Stomach smooth muscle (tissue), 2 donors: ENCODE results near the gene NME7.

Experiments used
- H3K27ac ChIP-seq: one replicate; pipeline ENCODE4 v1.7.0; 2013; ENCODE audit warnings: mild to moderate bottlenecking, low read length, inconsistent platforms
- H3K27me3 ChIP-seq, 2 donors: one replicate each; pipeline ENCODE4 v1.7.0; 2013; ENCODE audit warnings: low read length in 2 of 2; ENCODE audit not compliant: insufficient read depth in 2 of 2, control insufficient read depth in 1 of 2
- H3K36me3 ChIP-seq, 2 donors: one replicate each; pipeline ENCODE4 v1.7.0; 2013; ENCODE audit warnings: low read length in 2 of 2; ENCODE audit not compliant: control insufficient read depth in 2 of 2, insufficient read depth in 2 of 2
- H3K4me1 ChIP-seq: one replicate; pipeline ENCODE4 v1.7.0; 2013; ENCODE audit warnings: low read length; ENCODE audit not compliant: control insufficient read depth, insufficient read depth
- H3K4me3 ChIP-seq, 2 donors: one replicate each; pipeline ENCODE4 v1.7.0; 2013; ENCODE audit warnings: low read length in 2 of 2
- H3K9ac ChIP-seq, 2 donors: one replicate each; pipeline ENCODE4 v1.7.0; 2013; ENCODE audit warnings: low read length in 2 of 2, mild to moderate bottlenecking in 1 of 2
- H3K9me3 ChIP-seq, 2 donors: one replicate each; pipeline ENCODE4 v1.7.0; 2013; ENCODE audit warnings: low read length in 2 of 2; ENCODE audit not compliant: control insufficient read depth in 2 of 2
- donor health status: healthy.
- donor health status: Pancreatic carcinoma.

NME7 gene

GRCh38 chr1:169098380-169098779 lies 269.2 kb downstream of the NME7 start:
- Histone ChIP-seq H3K4me1 (peaks cover 14% of the 10 kb centered on the region), H3K36me3 (no peaks in the 10 kb centered on the region), H3K9ac (no peak overlapping the region), H3K27me3 (no peaks in the 10 kb centered on the region), H3K9me3 (no peaks in the 10 kb centered on the region), H3K27ac (no peak overlapping the region), H3K4me3 (no peak overlapping the region)

- H3K4me1 ChIP-seq, result no peaks in the 10 kb centered on the region
- no peak overlapping the region for H3K9ac ChIP-seq
- H3K27me3 ChIP-seq, result no peaks in the 10 kb centered on the region
- no peaks in the 10 kb centered on the region for H3K36me3 ChIP-seq
- H3K9me3 ChIP-seq, result no peaks in the 10 kb centered on the region
- H3K27ac ChIP-seq, result no peak overlapping the region
- no peak overlapping the region for H3K4me3 ChIP-seq
Measured at GRCh38 chr1:169094897-169095569, 272.6 kb downstream of the NME7 start.

GRCh38 chr1:169092399-169092798 lies 275.2 kb downstream of the NME7 start:
- Histone ChIP-seq H3K9me3 (no peaks in the 10 kb centered on the region), H3K36me3 (no peaks in the 10 kb centered on the region), H3K4me1 (no peaks in the 10 kb centered on the region), H3K27ac (no peak overlapping the region), H3K4me3 (no peak overlapping the region), H3K9ac (no peak overlapping the region), H3K27me3 (no peaks in the 10 kb centered on the region)

GRCh38 chr1:169091480-169091941 lies 276.1 kb downstream of the NME7 start:
- Histone ChIP-seq H3K4me3 (no peak overlapping the region), H3K9ac (no peak overlapping the region), H3K36me3 (no peaks in the 10 kb centered on the region), H3K9me3 (no peaks in the 10 kb centered on the region), H3K4me1 (peaks cover 5% of the 10 kb centered on the region), H3K27me3 (no peaks in the 10 kb centered on the region), H3K27ac (no peak overlapping the region)

- no peak overlapping the region for H3K27ac ChIP-seq
- H3K4me3 ChIP-seq, result no peak overlapping the region
- no peaks in the 10 kb centered on the region for H3K9me3 ChIP-seq
- no peaks in the 10 kb centered on the region for H3K27me3 ChIP-seq
- no peak overlapping the region for H3K9ac ChIP-seq
- H3K36me3 ChIP-seq, result no peaks in the 10 kb centered on the region
- H3K4me1 ChIP-seq, result peaks cover 7% of the 10 kb centered on the region
Measured at GRCh38 chr1:169090900-169091311, 276.7 kb downstream of the NME7 start.

GRCh38 chr1:169090308-169090899 lies 277.2 kb downstream of the NME7 start:
- H3K36me3 ChIP-seq, result no peaks in the 10 kb centered on the region
- no peak overlapping the region for H3K9ac ChIP-seq
- H3K27ac ChIP-seq, result no peak overlapping the region
- H3K27me3 ChIP-seq, result no peaks in the 10 kb centered on the region
- no peak overlapping the region for H3K4me3 ChIP-seq
- peaks cover 7% of the 10 kb centered on the region for H3K4me1 ChIP-seq
- no peaks in the 10 kb centered on the region for H3K9me3 ChIP-seq

- Histone ChIP-seq H3K36me3 (no peaks in the 10 kb centered on the region), H3K27me3 (no peaks in the 10 kb centered on the region), H3K4me1 (peaks cover 7% of the 10 kb centered on the region), H3K9ac (no peak overlapping the region), H3K4me3 (no peak overlapping the region), H3K9me3 (no peaks in the 10 kb centered on the region), H3K27ac (no peak overlapping the region)
Measured at GRCh38 chr1:169089776-169090175, 277.8 kb downstream of the NME7 start.

GRCh38 chr1:169087876-169088275 lies 279.7 kb downstream of the NME7 start:
- no peak overlapping the region for H3K9ac ChIP-seq
- no peak overlapping the region for H3K27ac ChIP-seq
- no peaks in the 10 kb centered on the region for H3K27me3 ChIP-seq
- H3K4me1 ChIP-seq, result peaks cover 7% of the 10 kb centered on the region
- no peaks in the 10 kb centered on the region for H3K9me3 ChIP-seq
- H3K36me3 ChIP-seq, result no peaks in the 10 kb centered on the region
- no peak overlapping the region for H3K4me3 ChIP-seq

- Histone ChIP-seq H3K4me3 (peak overlapping the region in 1 of 2 donors; percentile 28), H3K36me3 (no peaks in the 10 kb centered on the region), H3K9me3 (no peaks in the 10 kb centered on the region), H3K27me3 (no peaks in the 10 kb centered on the region), H3K4me1 (peaks cover 7% of the 10 kb centered on the region), H3K9ac (no peak overlapping the region), H3K27ac (no peak overlapping the region)
Measured at GRCh38 chr1:169086603-169087455, 280.8 kb downstream of the NME7 start.

GRCh38 chr1:169085911-169086310 lies 281.7 kb downstream of the NME7 start:
- Histone ChIP-seq H3K36me3 (no peaks in the 10 kb centered on the region), H3K27me3 (no peaks in the 10 kb centered on the region), H3K4me3 (no peak overlapping the region), H3K9me3 (no peaks in the 10 kb centered on the region), H3K9ac (no peak overlapping the region), H3K4me1 (peaks cover 15% of the 10 kb centered on the region), H3K27ac (no peak overlapping the region)
